CD14-positive monocyte (primary cell): ENCODE data around the gene CHRM2. TPM values are rescaled to one million over a fixed set of nuclear protein-coding genes. Genes with fewer than 3 reads are reported as not detected.

Source experiments
- DNase-seq, 3 donors: peaks; one replicate each; pipeline ENCODE4 v3.0.0-alpha.2; 2011 to 2022
- H2AFZ ChIP-seq: 2 replicates; pipeline ENCODE4 v1.6.0; 2012; ENCODE audit warnings: mild to moderate bottlenecking, low read depth, low read length, inconsistent platforms; ENCODE audit not compliant: insufficient read depth, poor library complexity, severe bottlenecking
- H3K27ac ChIP-seq, 2 donors: 1 replicate in 1 of 2; 2 replicates in 1 of 2; pipeline ENCODE4 v1.5.1; 2012 to 2013; ENCODE audit warnings: low read length in 2 of 2, control low read depth in 1 of 2, inconsistent platforms in 1 of 2, low read depth in 1 of 2, mild to moderate bottlenecking in 1 of 2
- H3K27me3 ChIP-seq, 2 donors: one replicate each; pipeline versions ENCODE4 v1.6.0 to v1.6.1; 2011 to 2013; ENCODE audit warnings: low read length in 2 of 2; ENCODE audit not compliant: control insufficient read depth in 2 of 2, insufficient read depth in 2 of 2
- H3K36me3 ChIP-seq, 2 donors: replicated peaks in 1 of 2; 1 replicate in 1 of 2; 2 replicates in 1 of 2; pipeline versions ENCODE4 v1.5.1 to v1.6.1; 2012 to 2013; ENCODE audit warnings: low read length in 2 of 2, control low read depth in 1 of 2, inconsistent platforms in 1 of 2, mild to moderate bottlenecking in 1 of 2; ENCODE audit not compliant: insufficient read depth in 2 of 2, control insufficient read depth in 1 of 2
- H3K4me1 ChIP-seq, 2 donors: 1 replicate in 1 of 2; 2 replicates in 1 of 2; pipeline versions ENCODE4 v1.5.1 to v1.6.1; 2012 to 2013; ENCODE audit warnings: low read length in 2 of 2, control low read depth in 1 of 2, inconsistent platforms in 1 of 2, mild to moderate bottlenecking in 1 of 2, moderate library complexity in 1 of 2; ENCODE audit not compliant: insufficient read depth in 2 of 2, control insufficient read depth in 1 of 2
- H3K4me2 ChIP-seq: replicated peaks from 2 replicates; pipeline ENCODE3; 2012; ENCODE audit warnings: low read length, moderate library complexity, mild to moderate bottlenecking; ENCODE audit not compliant: poor library complexity, severe bottlenecking; ENCODE audit errors: extremely low read depth
- H3K4me3 ChIP-seq, 3 experiments: fragments of 200-600 bp in 1 of 3; sonication (generic) in 1 of 3; replicated peaks in 1 of 3; 1 replicate in 2 of 3; 2 replicates in 1 of 3; pipeline ENCODE4 v1.5.1; 2011 to 2013; ENCODE audit warnings: low read length in 3 of 3, mild to moderate bottlenecking in 3 of 3, control low read depth in 2 of 3, low read depth in 2 of 3, inconsistent platforms in 1 of 3, moderate library complexity in 1 of 3
- H3K79me2 ChIP-seq: 2 replicates; pipeline ENCODE4 v1.6.0; 2012; ENCODE audit warnings: mild to moderate bottlenecking, control low read depth, inconsistent platforms, low read length, moderate library complexity; ENCODE audit not compliant: insufficient read depth
- H3K9ac ChIP-seq: 2 replicates; pipeline ENCODE4 v1.6.0; 2017; ENCODE audit warnings: low read length, mild to moderate bottlenecking; ENCODE audit not compliant: insufficient read depth, poor library complexity, severe bottlenecking
- H3K9me3 ChIP-seq, 2 donors: replicated peaks in 1 of 2; 1 replicate in 1 of 2; 2 replicates in 1 of 2; pipeline versions ENCODE4 v1.5.1 to v1.6.1; 2012 to 2013; ENCODE audit warnings: low read length in 2 of 2, control low read depth in 1 of 2; ENCODE audit not compliant: control insufficient read depth in 1 of 2, insufficient read depth in 1 of 2
- H4K20me1 ChIP-seq: 2 replicates; pipeline ENCODE4 v1.6.0; 2012; ENCODE audit warnings: mild to moderate bottlenecking, low read length, control low read depth, moderate library complexity; ENCODE audit not compliant: insufficient read depth
- H3K27ac Mint-ChIP-seq, 7 donors: one replicate each; pipeline ENCODE4 v1.8.0; 2020; ENCODE audit warnings: mild to moderate bottlenecking in 7 of 7, mixed read lengths in 7 of 7, moderate library complexity in 6 of 7, inconsistent platforms in 2 of 7
- H3K27me3 Mint-ChIP-seq, 3 donors: one replicate each; pipeline ENCODE4 v1.8.0; 2021 to 2022; ENCODE audit warnings: low read depth in 3 of 3, mild to moderate bottlenecking in 3 of 3, mixed read lengths in 3 of 3, moderate library complexity in 3 of 3, inconsistent platforms in 1 of 3
- H3K36me3 Mint-ChIP-seq, 2 donors: one replicate each; pipeline ENCODE4 v1.8.0; 2020; ENCODE audit warnings: mixed read lengths in 2 of 2, inconsistent platforms in 1 of 2, mild to moderate bottlenecking in 1 of 2
- H3K4me1 Mint-ChIP-seq: one replicate; pipeline ENCODE4 v1.8.0; 2020; ENCODE audit warnings: mild to moderate bottlenecking, mixed read lengths
- H3K4me3 Mint-ChIP-seq, 2 donors: one replicate each; pipeline ENCODE4 v1.8.0; 2020; ENCODE audit warnings: mild to moderate bottlenecking in 2 of 2, mixed read lengths in 2 of 2, moderate library complexity in 1 of 2
- H3K9me3 Mint-ChIP-seq, 7 donors: one replicate each; pipeline ENCODE4 v1.8.0; 2020 to 2022; ENCODE audit warnings: mixed read lengths in 7 of 7, mild to moderate bottlenecking in 6 of 7, moderate library complexity in 6 of 7, inconsistent platforms in 2 of 7
- WGBS: methylation state at CpG from one replicate; pipeline ENCODE4 v1.1.5; 2013; ENCODE audit warnings: missing lambda C conversion rate; ENCODE audit not compliant: insufficient coverage; 5-methylcytosine and 5-hydroxymethylcytosine counted together
- intact Hi-C, 2 donors: fragments of 100-400 bp; cut with micrococcal nuclease; formaldehyde crosslinking; loops; one replicate each; pipeline versions ENCODE4 v1.15.0 to v1.15.1; 2023
- polyA plus RNA-seq, 3 donors: library from polyadenylated mRNA; depleted of rRNA in 1 of 3; unstranded in 2 of 3; stranded (reverse) in 1 of 3; fragments of 300-500 nt in 2 of 3; fragments of >200 nt in 1 of 3; fragmentation: Illumina TruSeq in 2 of 3; gene quantifications; 1 replicate in 2 of 3; 2 replicates in 1 of 3; pipeline ENCODE4 v1.2.3, GENCODE V29; 2012 to 2021
- TF ChIP-seq, protein P1 (sequence below): fragments of 200-600 bp; IDR thresholded peaks from one replicate; pipeline ENCODE4 v1.8.0; 2022; ENCODE audit warnings: antibody characterized with exemption, mild to moderate bottlenecking

CHRM2 gene
- polyA plus RNA-seq, 3 donors = not detected

- H3K27me3 ChIP-seq = no peaks in the 10 kb centered on the region
- H3K9me3 ChIP-seq = no peaks in the 10 kb centered on the region
- no peak overlapping the region for H3K4me3 Mint-ChIP-seq
- H3K4me1 Mint-ChIP-seq = no peaks in the 10 kb centered on the region
- peaks cover 0 to 7% (median 4%) of the 10 kb centered on the region in 7 donors for H3K9me3 Mint-ChIP-seq
- no peaks in the 10 kb centered on the region for H3K79me2 ChIP-seq
- H4K20me1 ChIP-seq = no peaks in the 10 kb centered on the region
- TF ChIP-seq, protein P1, sequence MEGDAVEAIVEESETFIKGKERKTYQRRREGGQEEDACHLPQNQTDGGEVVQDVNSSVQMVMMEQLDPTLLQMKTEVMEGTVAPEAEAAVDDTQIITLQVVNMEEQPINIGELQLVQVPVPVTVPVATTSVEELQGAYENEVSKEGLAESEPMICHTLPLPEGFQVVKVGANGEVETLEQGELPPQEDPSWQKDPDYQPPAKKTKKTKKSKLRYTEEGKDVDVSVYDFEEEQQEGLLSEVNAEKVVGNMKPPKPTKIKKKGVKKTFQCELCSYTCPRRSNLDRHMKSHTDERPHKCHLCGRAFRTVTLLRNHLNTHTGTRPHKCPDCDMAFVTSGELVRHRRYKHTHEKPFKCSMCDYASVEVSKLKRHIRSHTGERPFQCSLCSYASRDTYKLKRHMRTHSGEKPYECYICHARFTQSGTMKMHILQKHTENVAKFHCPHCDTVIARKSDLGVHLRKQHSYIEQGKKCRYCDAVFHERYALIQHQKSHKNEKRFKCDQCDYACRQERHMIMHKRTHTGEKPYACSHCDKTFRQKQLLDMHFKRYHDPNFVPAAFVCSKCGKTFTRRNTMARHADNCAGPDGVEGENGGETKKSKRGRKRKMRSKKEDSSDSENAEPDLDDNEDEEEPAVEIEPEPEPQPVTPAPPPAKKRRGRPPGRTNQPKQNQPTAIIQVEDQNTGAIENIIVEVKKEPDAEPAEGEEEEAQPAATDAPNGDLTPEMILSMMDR = no peak
- H3K27ac ChIP-seq = no peak overlapping the region
- no peak overlapping the region for H3K4me3 ChIP-seq
- H3K4me2 ChIP-seq = no peak overlapping the region
- intact Hi-C loops = no loop called here
- no peak overlapping the region for H3K9ac ChIP-seq
- no peak overlapping the region for H3K27ac Mint-ChIP-seq
- H2AFZ ChIP-seq = no peak overlapping the region
- no peaks in the 10 kb centered on the region for H3K36me3 ChIP-seq
- no CpG with 5 or more reads among the region's 1 CpG for whole genome bisulfite sequencing
- H3K27me3 Mint-ChIP-seq = no peaks in the 10 kb centered on the region
- DNase-seq = no peak
- no peaks in the 10 kb centered on the region for H3K36me3 Mint-ChIP-seq
- H3K4me1 ChIP-seq = no peaks in the 10 kb centered on the region
Observed at GRCh38 chr7:136966825-136967224, 98.4 kb downstream of the CHRM2 start.

DNA sequence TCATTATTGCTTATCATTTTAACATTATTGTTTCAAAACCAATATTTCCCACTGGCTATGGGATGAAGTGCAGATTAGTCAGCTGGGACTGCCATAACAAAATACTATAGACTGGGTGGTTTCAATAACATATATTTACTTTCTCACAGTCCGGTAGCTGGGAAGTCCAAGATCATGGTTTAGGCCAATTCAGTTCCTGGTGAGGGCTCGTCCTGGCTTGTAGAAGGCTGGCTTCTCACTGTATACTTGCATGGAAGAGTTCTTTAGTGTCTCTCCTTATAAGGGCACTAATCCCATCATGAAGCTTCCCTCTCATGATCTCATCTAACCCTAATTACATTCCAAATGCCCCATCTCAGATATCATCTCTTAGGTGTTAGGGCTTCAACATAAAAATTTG, 101.3 kb downstream of the CHRM2 start:
- H3K27ac Mint-ChIP-seq = no peak overlapping the region
- peaks cover 7% of the 10 kb centered on the region in 2 donors for H3K9me3 ChIP-seq
- H3K9ac ChIP-seq = no peak overlapping the region
- H3K4me3 ChIP-seq = no peak overlapping the region
- DNase-seq = no peak
- intact Hi-C loops = no loop called here
- no peak overlapping the region for H2AFZ ChIP-seq
- H3K4me3 Mint-ChIP-seq = no peak overlapping the region
- H3K27me3 ChIP-seq = no peaks in the 10 kb centered on the region
- H4K20me1 ChIP-seq = no peaks in the 10 kb centered on the region
- peaks cover 0 to 3% (median 0%) of the 10 kb centered on the region in 3 donors for H3K27me3 Mint-ChIP-seq
- H3K9me3 Mint-ChIP-seq = peaks cover 2 to 12% (median 8%) of the 10 kb centered on the region in 7 donors
- no CpG with 5 or more reads among the region's 2 CpGs for WGBS
- no peaks in the 10 kb centered on the region for H3K79me2 ChIP-seq
- H3K27ac ChIP-seq = no peak overlapping the region
- H3K36me3 Mint-ChIP-seq = no peaks in the 10 kb centered on the region
- no peaks in the 10 kb centered on the region for H3K36me3 ChIP-seq
- no peak overlapping the region for H3K4me2 ChIP-seq
- TF ChIP-seq, protein P1 = no peak
- H3K4me1 Mint-ChIP-seq = no peaks in the 10 kb centered on the region
- H3K4me1 ChIP-seq = no peaks in the 10 kb centered on the region
